IPS-NIHi11 (cell line): ENCODE data around the gene CNNM2.

ENCODE experiments used
- DNase-seq: peaks from one replicate; pipeline ENCODE4 v3.0.0; 2012; ENCODE audit warnings: mixed read lengths, low spot score

CNNM2 gene

DNA sequence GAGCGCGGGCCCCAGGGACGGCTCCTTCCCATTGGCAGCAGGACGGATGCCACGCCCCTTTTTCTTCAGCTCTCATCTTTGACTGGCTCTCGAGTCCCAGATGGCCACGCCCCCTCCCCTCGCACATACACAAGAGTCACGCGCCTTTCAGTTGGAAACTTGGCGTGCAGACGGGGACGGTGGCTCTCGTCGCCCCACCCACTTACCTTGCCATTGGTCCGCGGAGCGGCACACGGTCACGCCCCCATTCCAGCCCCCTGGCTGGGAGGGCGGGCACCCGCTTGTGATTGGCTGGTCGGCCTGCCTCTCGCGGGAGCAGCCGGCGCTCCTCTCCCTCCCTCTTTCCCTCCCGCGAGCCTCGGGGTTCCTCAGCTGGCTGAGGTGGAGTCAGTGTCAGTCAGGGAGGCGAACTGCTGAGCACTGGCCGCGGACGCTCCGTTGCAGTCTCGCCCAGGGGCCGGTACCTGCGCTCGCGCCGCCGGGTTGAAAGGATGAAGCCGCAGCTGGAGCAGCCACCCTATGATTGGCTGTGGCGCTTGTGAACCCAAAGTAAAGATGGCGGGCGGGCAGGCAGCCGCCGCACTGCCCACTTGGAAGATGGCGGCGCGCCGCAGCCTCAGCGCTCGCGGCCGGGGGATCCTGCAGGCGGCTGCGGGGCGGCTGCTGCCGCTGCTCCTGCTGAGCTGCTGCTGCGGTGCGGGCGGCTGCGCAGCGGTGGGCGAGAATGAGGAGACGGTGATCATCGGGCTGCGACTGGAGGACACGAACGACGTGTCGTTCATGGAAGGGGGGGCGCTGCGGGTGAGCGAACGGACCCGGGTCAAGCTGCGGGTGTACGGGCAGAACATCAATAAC is at the start of gene CNNM2:
CNNM2 (plus strand) TSS at position 333 of the 855 bp plus-strand sequence; CDS start at position 520, 187 bp downstream.
- peak; percentile 94 for DNase-seq

DNA sequence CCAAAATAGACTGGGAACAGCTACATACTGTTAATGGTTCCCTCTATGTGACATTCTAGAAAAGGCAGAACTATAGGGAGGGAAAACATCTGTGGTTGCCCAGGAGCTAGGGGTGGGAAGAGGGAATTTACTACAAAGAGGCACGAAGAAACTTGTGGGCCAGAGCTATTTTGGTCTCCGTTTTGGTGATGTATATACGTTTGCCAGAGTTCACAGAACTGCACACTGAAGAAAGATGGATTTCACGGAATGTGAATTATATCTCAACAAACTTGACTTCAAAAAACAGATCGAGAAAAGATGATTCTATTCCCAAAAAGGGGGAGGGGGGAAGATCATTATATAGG is 49.2 kb upstream of the CNNM2 start:
- peak; percentile 36 for DNase-seq

DNA sequence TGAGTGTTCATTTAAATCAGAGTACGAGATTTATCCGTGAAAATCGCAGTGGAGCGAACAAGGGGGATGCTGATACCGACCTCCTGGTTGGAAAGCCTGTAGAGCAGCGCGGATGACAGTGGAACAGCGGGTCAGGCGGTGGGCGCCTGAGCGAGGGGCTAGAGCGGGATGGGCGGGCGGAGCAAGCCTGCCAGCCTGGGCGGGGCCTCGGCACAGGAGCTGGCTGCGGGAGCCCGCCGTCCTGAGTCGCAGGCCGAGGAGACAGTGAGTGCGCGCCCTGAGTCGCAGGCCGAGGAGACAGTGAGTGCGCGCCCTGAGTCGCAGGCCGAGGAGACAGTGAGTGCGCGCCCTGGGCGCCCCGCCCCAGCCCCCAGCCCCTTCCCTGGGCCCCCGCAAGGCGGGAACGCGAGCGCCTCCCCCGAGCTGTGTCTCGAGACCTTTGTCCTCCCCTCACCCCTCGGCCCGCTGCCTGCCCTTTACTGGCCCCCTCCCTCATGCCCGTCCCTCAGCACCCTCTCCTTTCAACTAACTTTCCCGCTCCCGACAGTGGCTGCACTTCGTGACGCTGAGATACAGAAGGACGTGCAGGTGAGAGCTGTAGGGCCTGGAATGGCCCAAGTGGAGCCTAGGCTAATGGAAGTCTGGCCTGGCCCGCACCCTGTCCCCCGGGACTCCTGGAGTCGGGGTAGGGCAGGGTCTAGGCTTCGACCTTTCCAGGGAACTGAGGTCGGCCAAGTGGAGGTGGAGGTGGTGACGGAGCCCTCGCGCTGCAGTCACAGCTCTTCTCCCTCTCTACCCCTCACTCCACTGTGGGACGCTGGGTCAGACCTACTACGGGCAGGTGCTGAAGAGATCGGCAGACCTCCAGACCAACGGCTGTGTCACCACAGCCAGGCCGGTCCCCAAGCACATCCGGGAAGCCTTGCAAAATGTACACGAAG is 48.6 kb upstream of the CNNM2 start, which contains the start of gene AS3MT:
AS3MT (plus strand) TSS at position 213 of the 941 bp plus-strand sequence; CDS start at position 336, 123 bp downstream.
- DNase-seq: peak; percentile 95

DNA sequence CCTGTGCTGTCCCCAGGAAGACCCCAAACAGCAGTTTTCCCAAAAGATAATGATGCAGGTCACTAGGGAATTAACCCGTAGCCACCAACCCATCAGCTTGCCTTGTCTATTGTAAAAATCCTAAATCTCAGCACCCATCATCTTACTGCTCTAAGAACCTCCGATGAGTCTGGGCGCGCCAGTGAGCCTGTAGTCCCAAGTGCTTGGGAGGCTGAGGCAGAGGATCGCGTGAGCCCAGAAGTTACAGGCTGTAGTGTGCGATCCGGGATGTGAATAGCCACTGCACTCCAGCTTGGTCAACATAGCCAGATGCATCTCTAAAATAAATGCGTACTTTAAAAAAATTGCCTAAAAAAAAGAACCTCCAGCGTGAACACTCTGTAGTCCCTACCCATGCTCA is 47.9 kb upstream of the CNNM2 start:
- DNase-seq: peak; percentile 15

DNA sequence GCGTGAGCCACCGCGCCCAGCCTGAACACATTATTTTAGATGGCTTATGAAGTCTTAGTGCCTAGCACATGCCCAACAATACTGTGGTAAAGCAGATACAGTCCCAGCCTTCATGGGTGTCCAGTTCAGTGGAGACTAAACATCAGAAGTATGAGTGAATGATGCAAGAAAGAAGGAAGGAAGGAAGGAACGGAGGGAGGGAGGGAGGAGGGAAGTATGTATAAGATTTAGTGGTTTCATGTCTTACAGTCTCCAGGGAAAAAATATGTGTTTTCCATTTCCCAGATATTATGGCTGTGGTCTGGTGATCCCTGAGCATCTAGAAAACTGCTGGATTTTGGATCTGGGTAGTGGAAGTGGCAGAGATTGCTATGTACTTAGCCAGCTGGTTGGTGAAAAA is 45.9 kb upstream of the CNNM2 start:
- no peak for DNase-seq

DNA sequence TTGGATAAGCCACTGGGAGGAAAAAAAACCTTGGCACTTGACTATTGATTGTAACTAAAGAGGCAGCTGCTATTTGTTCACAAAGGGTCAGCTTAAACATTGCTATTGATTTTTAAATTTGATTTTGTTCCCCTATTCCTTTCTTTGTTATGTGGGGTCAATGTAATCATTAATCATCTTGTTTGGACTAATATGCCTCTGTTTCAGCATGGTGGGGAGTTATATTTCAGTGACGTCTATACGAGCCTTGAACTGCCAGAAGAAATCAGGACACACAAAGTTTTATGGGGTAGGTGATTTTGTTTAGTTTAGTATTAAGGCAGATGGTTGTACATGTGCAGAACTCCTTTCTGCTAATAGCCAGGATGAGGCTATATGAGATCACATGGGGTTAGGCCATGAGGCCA is 41.3 kb upstream of the CNNM2 start:
- DNase-seq: no peak

DNA sequence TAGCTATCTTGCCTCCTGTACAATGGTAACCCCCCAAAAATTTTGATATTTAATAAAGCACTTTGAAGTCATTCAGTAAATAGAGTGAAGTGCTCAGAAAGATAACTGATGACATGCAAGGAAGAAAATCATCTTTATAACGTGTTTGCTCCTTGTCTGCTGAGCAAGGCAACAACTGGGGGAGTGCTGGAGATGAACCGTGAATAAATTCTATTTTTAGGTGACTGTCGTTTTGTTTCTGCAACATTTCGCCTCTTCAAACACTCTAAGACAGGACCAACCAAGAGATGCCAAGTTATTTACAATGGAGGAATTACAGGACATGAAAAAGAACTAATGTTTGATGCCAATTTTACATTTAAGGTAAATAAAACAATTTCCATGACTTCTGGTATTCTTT is 39.5 kb upstream of the CNNM2 start:
- DNase-seq: no peak

DNA sequence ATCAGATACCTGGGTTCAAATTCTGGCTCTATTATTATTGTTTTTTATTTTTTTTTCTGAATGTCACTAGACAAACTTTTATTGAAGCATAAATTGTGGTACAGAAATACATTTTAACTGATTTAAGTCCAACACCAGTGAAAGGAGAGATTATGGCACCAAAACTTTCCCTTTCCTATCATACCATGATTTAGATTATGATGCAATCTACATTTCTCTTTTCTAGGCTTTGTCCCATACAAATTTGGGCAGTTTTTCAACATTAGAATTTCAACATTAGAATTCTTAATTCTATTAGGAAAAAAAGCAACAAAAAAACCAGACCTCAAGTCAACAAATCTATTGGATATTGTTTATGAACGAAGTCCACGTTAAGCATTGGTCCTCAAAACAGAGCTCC is 37.8 kb upstream of the CNNM2 start:
- DNase-seq: no peak

DNA sequence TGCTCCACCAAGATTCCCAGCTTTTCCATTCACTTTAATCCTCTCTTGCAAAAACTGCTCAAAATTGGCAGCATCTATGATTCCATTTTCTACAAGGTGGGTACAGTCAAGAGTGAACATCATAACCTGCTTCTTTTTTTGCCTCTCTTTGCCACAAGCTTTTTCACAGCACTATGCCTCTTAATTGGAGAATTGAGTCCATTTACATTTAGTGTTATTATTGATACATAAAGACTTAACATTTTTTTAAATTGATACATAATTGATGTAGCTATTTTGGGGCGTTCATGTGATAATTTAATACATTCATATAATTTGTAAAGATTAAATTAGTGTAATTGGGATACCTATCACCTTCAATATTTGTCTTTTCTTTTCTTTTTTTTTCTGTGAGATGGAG is 30.0 kb upstream of the CNNM2 start:
- no peak for DNase-seq

DNA sequence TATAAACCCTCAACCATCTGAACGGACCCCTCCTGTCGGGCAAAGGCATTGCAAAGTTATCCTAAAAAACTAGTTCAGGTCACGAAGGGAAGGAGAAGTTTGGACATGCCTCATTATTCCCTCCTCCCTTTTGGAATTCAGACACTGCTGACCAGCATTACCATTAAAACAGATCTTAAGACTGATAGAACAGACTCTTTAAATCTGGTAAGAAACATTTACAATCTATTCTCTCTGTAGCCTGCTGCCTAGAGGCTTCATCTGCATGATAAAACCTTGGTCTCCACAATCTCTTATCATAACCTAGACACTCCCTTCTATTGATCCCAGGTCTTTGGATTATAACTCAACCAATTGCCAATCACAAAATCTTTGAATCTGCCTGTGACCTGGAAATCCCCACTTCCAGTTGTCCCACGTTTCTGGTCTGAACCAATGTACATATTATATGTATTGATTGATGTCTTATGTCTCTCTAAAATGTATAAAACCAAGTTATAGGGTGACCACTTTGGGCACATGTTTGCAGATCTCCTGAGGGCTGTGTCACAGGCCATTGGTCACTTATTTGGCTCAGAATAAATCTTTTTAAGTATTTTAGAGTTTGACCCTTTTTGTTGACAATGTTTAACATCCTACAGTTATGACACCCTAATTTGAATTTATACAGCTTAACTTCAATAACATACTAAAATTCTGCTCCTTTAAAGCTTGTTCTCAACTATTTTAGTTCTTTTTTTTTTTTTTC is 23.5 kb upstream of the CNNM2 start:
- DNase-seq: no peak

DNA sequence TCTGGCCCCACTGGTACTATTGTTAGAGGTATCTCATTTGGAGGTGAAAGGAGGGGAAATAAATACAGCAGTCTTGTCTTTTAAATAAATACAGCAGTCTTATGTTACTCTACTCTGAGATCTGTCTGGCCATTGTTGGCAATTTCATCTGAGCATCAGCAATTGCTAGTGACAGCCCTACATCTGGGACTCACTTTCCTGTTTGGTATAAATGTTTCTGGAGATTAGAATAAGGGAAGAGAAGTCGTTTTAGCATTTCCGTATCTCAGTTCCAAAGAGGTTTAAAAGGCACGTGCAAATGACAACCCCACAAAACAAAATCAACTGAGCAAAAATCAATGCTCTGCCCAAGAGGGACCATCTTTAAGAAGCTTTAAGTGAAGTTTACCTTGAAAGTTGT is 18.1 kb upstream of the CNNM2 start:
- DNase-seq: no peak

DNA sequence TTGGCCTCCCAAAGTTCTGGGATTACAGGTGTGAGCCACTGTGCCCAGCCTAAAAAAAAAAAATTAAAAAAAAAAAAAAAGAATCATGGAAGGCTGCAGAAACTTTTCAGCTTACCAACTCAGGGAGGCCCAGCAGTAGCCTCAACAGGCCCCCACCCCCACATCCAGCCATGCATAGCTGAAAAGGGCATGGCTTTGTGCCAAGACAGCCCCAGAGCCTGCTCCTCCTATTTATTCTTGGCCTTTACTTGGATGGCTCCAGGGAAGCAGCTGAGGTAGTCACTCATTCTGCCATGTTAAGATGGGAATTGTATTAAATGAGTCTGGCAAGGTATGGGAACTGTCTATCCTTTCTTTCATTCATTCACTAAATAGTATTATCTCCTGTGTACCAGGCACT is 13.7 kb upstream of the CNNM2 start:
- DNase-seq: no peak

DNA sequence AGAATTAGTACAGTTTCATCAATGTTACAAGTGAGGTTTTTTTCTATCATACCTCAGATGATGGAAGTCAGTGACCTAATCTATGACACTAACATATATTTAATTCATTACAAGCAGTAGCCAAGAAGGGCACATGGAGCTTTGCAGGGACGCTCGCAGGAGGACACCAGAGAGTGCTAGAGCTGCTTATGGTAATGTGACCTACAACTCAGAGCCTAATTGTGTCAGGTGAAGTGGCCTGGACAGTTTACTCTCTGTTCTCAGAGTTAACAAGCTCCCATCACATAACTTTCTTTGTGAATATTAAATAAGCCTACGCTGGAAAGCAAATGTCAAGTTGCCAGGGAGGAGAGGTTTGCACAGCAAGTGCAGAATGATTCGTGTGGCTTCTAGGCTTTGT is 11.6 kb upstream of the CNNM2 start:
- no peak for DNase-seq

DNA sequence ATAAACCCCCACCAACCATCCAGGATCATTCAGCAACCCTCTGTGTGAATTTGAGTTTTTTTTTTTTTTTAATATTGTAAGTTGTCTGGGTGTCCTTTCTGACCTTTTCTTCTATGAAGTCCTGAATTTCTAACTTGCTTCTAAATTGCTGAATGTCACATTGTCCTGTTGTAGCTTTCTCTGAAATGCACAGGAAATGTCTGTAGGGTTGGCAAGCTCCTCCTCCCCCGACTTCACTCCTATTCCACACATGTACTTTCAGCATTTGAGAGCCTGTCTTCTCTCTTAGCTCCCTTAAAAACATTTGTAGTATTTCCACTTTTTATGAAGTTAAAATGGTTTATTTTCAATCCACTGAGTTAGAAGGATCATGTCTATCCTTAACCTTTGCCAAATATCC is 3.3 kb upstream of the CNNM2 start:
- DNase-seq: no peak

DNA sequence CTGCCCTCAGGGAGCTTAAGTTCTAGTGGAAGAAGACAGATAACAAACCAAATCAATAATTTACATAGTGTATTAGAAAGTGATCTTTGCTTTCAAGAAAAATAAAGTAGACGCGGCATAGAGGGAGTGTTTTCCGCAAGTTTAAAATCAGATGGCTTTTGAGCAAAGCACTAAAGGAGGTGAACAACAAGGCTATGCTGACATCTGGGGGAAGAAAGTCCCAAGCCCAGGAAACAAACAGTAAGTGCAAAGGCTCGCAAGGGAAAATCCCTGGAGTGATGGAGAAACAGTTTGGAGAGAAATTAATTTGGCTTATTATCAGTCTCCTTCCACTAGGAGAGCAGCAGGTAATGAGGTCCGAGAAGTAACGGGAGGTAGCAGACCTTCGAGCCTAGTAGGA is 1.9 kb upstream of the CNNM2 start:
- no peak for DNase-seq

DNA sequence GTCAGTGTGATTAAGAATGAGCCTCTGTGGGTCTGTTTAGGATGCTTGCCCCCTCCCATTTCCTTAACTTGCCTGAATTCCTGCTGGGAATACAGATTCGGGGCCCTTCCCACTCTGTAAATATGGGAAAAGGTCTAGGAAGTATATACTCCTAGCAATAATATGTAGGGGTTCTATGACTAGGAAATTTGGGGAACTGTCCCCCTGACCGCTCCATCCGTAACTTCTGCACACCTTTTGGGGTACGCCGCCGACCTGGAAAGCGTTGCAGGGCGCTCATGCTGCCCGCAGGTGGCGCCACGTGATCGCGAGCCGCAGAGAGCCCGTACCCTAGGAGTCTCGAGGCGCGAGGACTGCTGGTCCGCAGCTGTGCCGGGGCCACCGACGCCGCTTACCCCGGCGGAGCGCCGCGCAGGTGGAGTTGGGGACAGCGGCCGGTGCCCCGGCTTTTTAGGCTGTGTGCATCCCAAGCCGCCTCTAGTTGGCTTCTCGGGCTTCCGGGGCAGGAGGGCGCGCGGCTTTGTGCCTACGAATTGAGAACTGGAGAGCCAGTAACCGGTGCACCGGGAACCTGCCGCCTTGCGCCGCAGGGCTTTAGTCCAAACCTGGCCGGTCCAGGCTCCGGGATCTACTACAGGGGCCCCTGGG is 656 bp upstream of the CNNM2 start:
- DNase-seq: peak; percentile 81

DNA sequence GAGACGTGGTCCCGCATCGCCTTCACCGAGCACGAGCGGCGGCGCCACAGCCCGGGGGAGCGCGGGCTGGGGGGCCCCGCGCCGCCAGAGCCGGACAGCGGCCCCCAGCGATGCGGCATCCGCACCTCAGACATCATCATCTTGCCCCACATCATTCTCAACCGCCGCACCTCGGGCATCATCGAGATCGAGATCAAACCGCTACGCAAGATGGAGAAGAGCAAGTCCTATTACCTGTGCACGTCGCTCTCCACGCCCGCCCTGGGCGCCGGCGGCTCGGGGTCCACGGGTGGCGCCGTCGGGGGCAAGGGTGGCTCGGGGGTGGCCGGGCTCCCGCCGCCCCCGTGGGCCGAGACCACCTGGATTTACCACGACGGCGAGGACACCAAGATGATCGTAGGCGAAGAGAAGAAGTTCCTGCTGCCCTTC is 737 bp downstream of the CNNM2 start:
- peak; percentile 30 for DNase-seq

DNA sequence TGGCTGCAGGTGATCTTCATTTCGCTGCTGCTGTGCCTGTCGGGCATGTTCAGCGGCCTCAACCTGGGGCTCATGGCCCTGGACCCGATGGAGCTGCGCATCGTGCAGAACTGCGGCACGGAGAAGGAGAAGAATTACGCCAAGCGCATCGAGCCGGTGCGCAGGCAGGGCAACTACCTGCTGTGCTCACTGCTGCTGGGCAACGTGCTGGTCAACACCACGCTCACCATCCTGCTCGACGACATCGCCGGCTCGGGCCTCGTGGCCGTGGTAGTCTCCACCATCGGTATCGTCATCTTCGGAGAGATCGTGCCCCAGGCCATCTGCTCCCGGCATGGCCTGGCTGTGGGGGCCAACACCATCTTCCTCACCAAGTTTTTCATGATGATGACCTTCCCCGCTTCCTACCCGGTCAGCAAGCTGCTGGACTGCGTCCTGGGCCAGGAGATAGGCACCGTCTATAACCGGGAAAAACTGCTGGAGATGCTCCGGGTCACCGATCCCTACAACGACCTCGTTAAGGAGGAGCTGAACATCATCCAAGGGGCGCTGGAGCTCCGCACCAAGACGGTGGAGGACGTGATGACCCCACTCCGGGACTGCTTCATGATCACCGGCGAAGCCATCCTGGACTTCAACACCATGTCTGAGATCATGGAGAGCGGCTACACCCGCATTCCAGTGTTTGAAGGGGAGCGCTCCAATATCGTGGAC is 1.3 kb downstream of the CNNM2 start:
- no peak for DNase-seq

DNA sequence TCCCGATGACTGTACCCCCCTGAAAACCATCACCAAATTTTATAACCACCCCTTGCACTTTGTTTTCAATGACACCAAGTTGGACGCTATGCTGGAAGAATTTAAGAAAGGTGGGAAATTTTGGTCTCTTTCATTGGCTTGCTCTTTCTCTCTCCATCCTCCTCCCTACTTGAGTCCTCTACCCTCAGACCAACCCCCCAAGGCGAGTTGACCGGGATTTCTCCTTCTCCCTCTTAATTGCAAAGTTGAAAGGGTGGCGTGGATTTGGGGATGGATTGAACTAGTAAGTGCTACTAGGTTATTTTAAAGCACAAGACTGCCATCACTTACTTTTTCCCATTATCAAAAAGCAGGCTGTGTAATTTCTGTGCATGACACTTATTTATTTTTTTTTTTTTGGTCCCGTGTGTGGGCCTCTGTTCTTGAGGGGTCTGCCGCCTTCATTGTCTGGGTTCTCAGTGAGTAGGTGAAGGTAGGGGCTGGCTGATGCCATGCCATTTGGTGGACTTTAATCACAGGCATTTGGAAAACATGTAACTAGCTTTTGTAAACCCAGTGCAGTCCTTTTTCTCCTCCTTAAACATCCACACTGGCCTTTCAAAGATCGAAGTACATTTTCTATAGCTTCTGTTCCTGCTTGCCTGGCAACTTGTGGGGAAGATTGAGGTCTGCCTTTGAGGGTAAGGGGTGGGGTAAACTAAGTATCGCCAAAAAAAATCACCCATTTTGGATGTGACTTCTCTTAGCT is 2.1 kb downstream of the CNNM2 start:
- peak; percentile 26 for DNase-seq

DNA sequence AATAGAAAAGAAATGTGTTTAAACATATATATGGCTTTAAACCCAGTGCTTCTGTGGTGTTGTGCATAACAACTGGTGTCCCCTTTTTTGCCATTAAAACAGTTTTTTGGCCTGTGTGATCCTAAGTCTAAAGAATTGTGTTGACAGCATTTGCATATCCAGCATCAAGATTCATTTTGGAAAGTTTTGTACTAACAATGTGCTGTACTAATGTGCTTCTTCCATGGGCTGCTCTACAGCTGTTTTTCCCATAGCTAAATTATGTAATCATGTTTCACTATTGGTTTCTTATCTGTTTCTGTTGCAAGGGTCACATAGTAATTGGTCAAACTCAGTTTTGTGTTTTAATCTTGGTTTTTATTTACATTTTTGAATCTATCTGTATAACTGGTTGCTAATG is 5.5 kb downstream of the CNNM2 start:
- DNase-seq: no peak
